ENCODE data around the gene TTC7B.

DNA sequence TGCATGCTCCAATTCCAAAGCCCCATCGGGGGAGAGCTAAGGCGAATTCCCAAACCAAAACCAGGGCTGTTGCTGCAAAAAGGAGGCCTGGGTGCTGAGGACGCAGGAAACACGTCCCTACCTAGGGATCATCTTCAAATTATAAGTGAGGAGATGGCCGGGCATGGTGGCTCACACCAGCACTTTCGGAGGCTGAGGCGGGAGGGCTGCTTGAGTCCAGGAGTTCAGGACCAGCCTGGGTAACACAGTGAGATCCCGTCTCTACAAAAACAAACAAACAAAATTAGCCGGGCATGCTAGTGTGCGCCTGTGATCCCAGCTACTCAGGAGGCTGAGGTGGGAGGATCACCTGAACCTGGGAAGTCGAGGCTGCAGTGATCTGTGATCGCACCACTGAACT lies 276.2 kb downstream of the TTC7B start:
- TF ChIP-seq, protein P1, sequence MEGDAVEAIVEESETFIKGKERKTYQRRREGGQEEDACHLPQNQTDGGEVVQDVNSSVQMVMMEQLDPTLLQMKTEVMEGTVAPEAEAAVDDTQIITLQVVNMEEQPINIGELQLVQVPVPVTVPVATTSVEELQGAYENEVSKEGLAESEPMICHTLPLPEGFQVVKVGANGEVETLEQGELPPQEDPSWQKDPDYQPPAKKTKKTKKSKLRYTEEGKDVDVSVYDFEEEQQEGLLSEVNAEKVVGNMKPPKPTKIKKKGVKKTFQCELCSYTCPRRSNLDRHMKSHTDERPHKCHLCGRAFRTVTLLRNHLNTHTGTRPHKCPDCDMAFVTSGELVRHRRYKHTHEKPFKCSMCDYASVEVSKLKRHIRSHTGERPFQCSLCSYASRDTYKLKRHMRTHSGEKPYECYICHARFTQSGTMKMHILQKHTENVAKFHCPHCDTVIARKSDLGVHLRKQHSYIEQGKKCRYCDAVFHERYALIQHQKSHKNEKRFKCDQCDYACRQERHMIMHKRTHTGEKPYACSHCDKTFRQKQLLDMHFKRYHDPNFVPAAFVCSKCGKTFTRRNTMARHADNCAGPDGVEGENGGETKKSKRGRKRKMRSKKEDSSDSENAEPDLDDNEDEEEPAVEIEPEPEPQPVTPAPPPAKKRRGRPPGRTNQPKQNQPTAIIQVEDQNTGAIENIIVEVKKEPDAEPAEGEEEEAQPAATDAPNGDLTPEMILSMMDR (IDR thresholded peaks at IDR 0.05 in 2 of 3, conservative IDR thresholded peaks at IDR 0.05 in 1 of 3; ENCODE audit: control insufficient read depth in 2 of 3, extremely low read depth in 1 of 3, insufficient read depth in 1 of 3, low read depth in 3 of 3, low read length in 3 of 3): no peak
- no peak for TF ChIP-seq ZBED1 (IDR thresholded peaks at IDR 0.05; ENCODE audit: borderline replicate concordance)
- TF ChIP-seq BRCA1 (IDR thresholded peaks at IDR 0.05; ENCODE audit: low read depth, low read length): no peak
- no peak for TF ChIP-seq YY1 (IDR thresholded peaks at IDR 0.05; ENCODE audit: low read depth, low read length)
- TF ChIP-seq SMARCA5 (IDR thresholded peaks at IDR 0.05): no peak
- TF ChIP-seq, protein P2, sequence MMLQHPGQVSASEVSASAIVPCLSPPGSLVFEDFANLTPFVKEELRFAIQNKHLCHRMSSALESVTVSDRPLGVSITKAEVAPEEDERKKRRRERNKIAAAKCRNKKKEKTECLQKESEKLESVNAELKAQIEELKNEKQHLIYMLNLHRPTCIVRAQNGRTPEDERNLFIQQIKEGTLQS (IDR thresholded peaks at IDR 0.05; ENCODE audit: borderline replicate concordance, extremely low read depth, low read depth, low read length): no peak
- no peak for TF ChIP-seq CREB1 (IDR thresholded peaks at IDR 0.05; ENCODE audit: low read depth)
- TF ChIP-seq STAT1 (conservative IDR thresholded peaks at IDR 0.05): no peak
- TF ChIP-seq NR2C2 (IDR thresholded peaks at IDR 0.05; ENCODE audit: borderline replicate concordance, control insufficient read depth, insufficient read length, low read depth): no peak
- no peak for TF ChIP-seq SUZ12 (IDR thresholded peaks at IDR 0.05; ENCODE audit: unreplicated experiment)
- TF ChIP-seq WRNIP1 (IDR thresholded peaks at IDR 0.05; ENCODE audit: borderline replicate concordance, low read depth, low read length): no peak
- TF ChIP-seq E2F4 (IDR thresholded peaks at IDR 0.05; ENCODE audit: low read depth, low read length): no peak
- no peak for TF ChIP-seq REST (IDR thresholded peaks at IDR 0.05; ENCODE audit: low read depth, low read length)
- TF ChIP-seq POLR2A (IDR thresholded peaks at IDR 0.05; ENCODE audit: low read depth, low read length): no peak
